IPS-18a (cell line): ENCODE measurements around the gene FXYD5.

Experiments used
- H3K27ac ChIP-seq: one replicate; pipeline ENCODE4 v1.5.1; 2013; ENCODE audit warnings: low read length
- H3K27me3 ChIP-seq: one replicate; pipeline ENCODE4 v1.6.1; 2013; ENCODE audit warnings: mild to moderate bottlenecking, low read length; ENCODE audit not compliant: control insufficient read depth, insufficient read depth
- H3K36me3 ChIP-seq: one replicate; pipeline ENCODE4 v1.6.1; 2013; ENCODE audit warnings: low read depth, low read length; ENCODE audit not compliant: control insufficient read depth
- H3K4me1 ChIP-seq: one replicate; pipeline ENCODE4 v1.6.1; 2013; ENCODE audit warnings: low read depth, low read length; ENCODE audit not compliant: control insufficient read depth
- H3K4me3 ChIP-seq: one replicate; pipeline ENCODE4 v1.5.1; 2013; ENCODE audit warnings: low read length
- H3K9ac ChIP-seq: one replicate; pipeline ENCODE4 v1.6.1; 2013; ENCODE audit warnings: mild to moderate bottlenecking, low read length, moderate library complexity
- H3K9me3 ChIP-seq: one replicate; pipeline ENCODE4 v1.6.1; 2013; ENCODE audit warnings: low read depth, low read length; ENCODE audit not compliant: control insufficient read depth

FXYD5 gene

GRCh38 chr19:35114353-35115176 lies 40.0 kb upstream of the FXYD5 start:
- H3K36me3 ChIP-seq: no peaks in the 10 kb centered on the region
- H3K27ac ChIP-seq: no peak overlapping the region
- no peaks in the 10 kb centered on the region for H3K9me3 ChIP-seq
- H3K4me1 ChIP-seq: peaks cover 9% of the 10 kb centered on the region
- H3K9ac ChIP-seq: no peak overlapping the region
- H3K27me3 ChIP-seq: no peaks in the 10 kb centered on the region
- peak overlapping the region; percentile 54 for H3K4me3 ChIP-seq

- Histone ChIP-seq H3K27me3 (no peaks in the 10 kb centered on the region), H3K4me1 (peaks cover 9% of the 10 kb centered on the region), H3K36me3 (no peaks in the 10 kb centered on the region), H3K27ac (no peak within 1 kb of the TSS), H3K4me3 (peak within 1 kb of the TSS; percentile 54), H3K9me3 (no peaks in the 10 kb centered on the region), H3K9ac (no peak within 1 kb of the TSS)
Observed at GRCh38 chr19:35115177-35115951, 39.2 kb upstream of the FXYD5 start, which contains the start of gene FXYD3. FXYD3 (plus strand) TSS chr19:35115823; CDS start chr19:35119377, 3,554 bp downstream.

GRCh38 chr19:35116072-35116801 lies 38.3 kb upstream of the FXYD5 start:
- H3K4me3 ChIP-seq: no peak overlapping the region
- H3K4me1 ChIP-seq: peaks cover 9% of the 10 kb centered on the region
- H3K9ac ChIP-seq: no peak overlapping the region

DNA sequence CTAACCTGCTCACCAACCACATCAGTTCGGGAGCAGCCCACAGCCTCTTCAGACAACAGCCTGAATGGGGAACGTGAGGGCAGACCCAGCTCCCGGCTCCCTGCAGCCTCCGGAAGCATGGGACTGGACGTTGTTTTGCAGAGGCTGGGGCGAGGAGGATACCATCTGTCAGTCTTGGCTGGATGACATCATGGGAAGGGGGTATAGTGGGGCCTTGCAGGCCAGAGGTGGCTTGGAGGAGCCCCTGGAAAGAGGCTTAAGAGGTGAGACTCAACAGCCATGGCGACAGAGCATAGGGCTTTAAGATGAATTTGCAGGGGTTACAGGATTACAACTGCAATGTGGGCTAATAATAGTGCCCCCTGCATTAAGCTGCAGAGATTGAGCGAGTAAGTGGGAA lies 37.4 kb upstream of the FXYD5 start:
- Histone ChIP-seq H3K9me3 (no peaks in the 10 kb centered on the region), H3K27me3 (no peaks in the 10 kb centered on the region), H3K4me1 (peaks cover 9% of the 10 kb centered on the region), H3K4me3 (no peak overlapping the region), H3K9ac (no peak overlapping the region), H3K36me3 (no peaks in the 10 kb centered on the region), H3K27ac (no peak overlapping the region)

More at GRCh38 chr19:35116072-35116801, 38.3 kb upstream of the FXYD5 start:
- no peaks in the 10 kb centered on the region for H3K36me3 ChIP-seq
- no peak overlapping the region for H3K27ac ChIP-seq
- H3K9me3 ChIP-seq: no peaks in the 10 kb centered on the region
- H3K27me3 ChIP-seq: no peaks in the 10 kb centered on the region

DNA sequence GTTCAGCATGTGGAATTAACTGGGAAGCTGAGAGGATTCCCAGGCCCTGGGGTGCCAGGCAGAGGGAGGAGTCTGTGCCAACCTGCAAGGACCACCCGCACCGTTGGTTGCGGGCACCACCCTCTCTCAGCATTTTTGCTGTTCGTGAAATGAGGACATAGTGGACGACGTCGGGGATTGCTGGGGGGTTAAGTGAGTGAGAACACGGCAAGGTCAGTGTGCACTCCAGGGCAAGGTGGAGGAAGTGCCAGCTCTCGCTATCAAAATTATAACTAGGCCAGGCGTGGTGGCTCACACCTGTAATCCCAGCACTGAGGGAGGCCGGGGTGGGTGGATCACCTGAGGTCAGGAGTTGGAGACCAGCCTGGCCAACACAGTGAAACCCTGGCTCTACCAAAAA lies 36.7 kb upstream of the FXYD5 start:
- Histone ChIP-seq H3K9ac (no peak overlapping the region), H3K9me3 (no peaks in the 10 kb centered on the region), H3K27me3 (no peaks in the 10 kb centered on the region), H3K36me3 (no peaks in the 10 kb centered on the region), H3K4me1 (peaks cover 14% of the 10 kb centered on the region), H3K27ac (no peak overlapping the region), H3K4me3 (no peak overlapping the region)

DNA sequence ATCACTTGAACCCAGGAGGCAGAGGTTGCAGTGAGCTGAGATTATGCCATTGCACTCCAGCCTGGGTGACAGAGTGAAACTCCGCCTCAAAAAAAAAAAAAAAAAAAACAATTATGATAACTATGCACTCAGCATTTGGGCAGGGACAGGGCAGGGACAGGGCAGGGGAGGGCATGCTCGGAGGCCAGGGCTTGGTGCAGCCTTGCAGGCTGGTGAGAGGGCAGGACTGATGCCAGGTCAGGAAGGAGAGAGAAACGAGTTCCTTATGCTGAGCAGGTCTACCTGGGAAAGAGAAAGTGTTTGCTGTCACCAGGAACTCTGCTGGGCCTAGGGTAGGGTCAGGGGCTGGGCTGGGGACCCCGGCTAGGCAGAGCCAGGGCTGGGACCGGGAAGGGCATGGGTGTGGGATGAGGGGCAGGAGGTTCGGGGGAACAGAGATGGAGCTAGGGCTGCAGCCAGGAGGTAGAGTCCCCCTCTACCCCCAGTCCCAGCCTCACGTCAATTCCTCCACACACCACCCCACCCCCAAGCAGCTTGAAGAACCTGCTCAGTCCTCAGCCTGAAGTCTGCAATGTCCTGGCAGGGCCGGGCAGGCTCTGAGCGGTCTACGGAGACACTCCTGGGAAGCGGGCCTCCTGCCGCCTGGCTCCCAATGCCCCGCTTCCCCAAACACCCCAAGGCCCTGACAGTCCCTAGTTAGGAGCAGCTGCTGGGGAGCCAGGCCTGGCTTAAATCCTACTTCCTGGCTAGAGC lies 36.1 kb upstream of the FXYD5 start:
- Histone ChIP-seq H3K36me3 (no peaks in the 10 kb centered on the region), H3K4me3 (no peak overlapping the region), H3K9me3 (no peaks in the 10 kb centered on the region), H3K27me3 (no peaks in the 10 kb centered on the region), H3K27ac (no peak overlapping the region), H3K4me1 (peaks cover 20% of the 10 kb centered on the region), H3K9ac (no peak overlapping the region)

DNA sequence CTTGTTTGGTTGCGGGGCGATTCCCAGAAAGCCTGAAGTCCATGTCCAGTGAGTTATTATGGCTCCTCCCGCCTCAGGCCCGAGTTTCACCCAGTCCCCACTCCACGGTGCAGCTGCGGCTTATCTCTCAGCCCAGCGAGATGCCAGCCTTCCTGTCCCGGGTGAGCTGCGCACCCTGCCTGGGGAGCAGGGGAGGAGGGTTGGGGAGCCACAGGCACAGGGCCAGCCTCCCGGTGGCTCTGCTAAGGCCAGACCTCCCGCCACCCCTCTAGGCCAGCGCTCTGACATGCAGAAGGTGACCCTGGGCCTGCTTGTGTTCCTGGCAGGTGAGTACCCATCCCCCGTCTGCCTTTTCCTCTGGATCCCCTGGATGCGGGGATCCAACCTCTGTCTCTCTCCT lies 35.4 kb upstream of the FXYD5 start:
- Histone ChIP-seq H3K4me1 (peaks cover 20% of the 10 kb centered on the region), H3K36me3 (no peaks in the 10 kb centered on the region), H3K9ac (no peak overlapping the region), H3K27ac (no peak overlapping the region), H3K27me3 (no peaks in the 10 kb centered on the region), H3K4me3 (no peak overlapping the region), H3K9me3 (no peaks in the 10 kb centered on the region)

DNA sequence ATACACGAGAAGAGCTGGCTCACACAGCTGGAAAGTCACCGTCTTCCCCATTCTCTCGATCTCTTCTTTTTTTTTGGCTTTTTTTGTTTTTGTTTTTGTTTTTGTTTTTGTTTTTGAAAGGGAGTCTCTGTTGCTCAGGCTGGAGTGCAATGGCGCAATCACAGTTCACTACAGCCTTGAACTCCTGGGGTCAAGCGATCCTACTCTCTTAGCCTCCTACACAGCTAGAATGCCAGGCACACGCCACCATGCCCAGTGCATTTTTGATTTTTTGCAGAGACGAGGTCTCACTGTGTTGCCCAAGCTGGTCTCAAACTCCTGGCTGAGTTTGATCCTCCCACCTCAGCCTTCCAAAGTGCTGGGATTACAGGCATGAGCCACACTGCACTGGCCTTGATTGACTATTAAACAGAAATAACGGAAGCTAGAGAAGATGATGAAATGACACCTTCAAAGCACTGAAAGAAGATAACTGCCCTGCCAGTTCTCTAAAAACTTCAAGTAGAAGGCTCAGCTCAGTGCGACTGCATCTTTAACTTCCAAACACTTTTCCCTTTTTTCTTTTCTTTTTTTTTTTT lies 34.9 kb upstream of the FXYD5 start:
- Histone ChIP-seq H3K4me3 (no peak overlapping the region), H3K9me3 (no peaks in the 10 kb centered on the region), H3K4me1 (peaks cover 17% of the 10 kb centered on the region), H3K27me3 (no peaks in the 10 kb centered on the region), H3K9ac (no peak overlapping the region), H3K27ac (no peak overlapping the region), H3K36me3 (no peaks in the 10 kb centered on the region)

DNA sequence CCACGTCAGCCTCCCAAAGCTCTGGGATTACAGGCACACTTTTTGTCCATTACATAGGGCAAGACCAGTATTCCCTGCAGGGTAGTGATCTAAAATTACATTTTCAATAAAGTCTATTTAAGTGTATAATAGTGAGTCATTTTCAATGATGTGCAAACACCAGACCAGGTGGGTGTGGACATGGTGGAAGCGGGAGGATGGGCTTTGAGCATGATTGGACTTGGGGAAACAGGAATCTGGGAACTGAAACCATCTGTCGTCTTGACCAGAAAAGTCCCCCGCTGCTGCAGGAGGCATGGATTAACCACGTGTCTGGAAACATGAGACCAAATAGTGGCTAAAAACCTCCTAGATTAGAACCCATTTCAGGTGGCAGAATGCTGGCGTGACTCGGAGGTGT lies 34.0 kb upstream of the FXYD5 start:
- H3K4me1 ChIP-seq: peaks cover 12% of the 10 kb centered on the region
- H3K9me3 ChIP-seq: no peaks in the 10 kb centered on the region
- H3K27me3 ChIP-seq: no peaks in the 10 kb centered on the region
- H3K36me3 ChIP-seq: no peaks in the 10 kb centered on the region
- no peak overlapping the region for H3K9ac ChIP-seq
- H3K27ac ChIP-seq: no peak overlapping the region
- no peak overlapping the region for H3K4me3 ChIP-seq

DNA sequence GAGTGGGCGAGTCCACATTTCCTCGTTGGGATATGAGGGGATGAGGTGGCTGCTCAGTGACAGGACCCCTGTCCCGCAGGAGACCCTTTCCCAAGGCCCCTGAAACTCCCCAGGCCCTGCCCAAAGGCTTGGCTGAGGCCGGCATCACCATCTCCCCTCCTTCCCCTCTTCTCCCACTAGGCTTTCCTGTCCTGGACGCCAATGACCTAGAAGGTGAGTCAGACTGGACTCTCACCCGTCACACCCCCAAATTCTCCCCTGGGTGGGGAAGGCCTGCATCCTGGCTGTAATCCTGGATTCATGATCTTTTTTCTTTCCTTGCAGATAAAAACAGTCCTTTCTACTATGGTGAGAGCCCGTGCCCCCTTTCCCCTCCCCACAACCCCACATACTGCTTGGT lies 33.6 kb upstream of the FXYD5 start:
- Histone ChIP-seq H3K27me3 (no peaks in the 10 kb centered on the region), H3K9me3 (no peaks in the 10 kb centered on the region), H3K9ac (no peak overlapping the region), H3K4me1 (peaks cover 12% of the 10 kb centered on the region), H3K36me3 (no peaks in the 10 kb centered on the region), H3K4me3 (no peak overlapping the region), H3K27ac (no peak overlapping the region)
